Stimulated activated CD4-positive, alpha-beta T cell treated with anti-CD3 and anti-CD28 coated beads, Interleukin-2, amount 100 ng/mL, for 24 hours (primary cell): ENCODE measurements around the gene USP53.
"Not testable (repeated sequence)": the region's sequence is repeated elsewhere in the genome, so short reads cannot be mapped to it uniquely, and the experiment has no call there.

Experiments
- DNase-seq, 2 donors: peaks; one replicate each; pipeline ENCODE4 v3.0.0-alpha.2; 2020

The USP53 gene

DNA sequence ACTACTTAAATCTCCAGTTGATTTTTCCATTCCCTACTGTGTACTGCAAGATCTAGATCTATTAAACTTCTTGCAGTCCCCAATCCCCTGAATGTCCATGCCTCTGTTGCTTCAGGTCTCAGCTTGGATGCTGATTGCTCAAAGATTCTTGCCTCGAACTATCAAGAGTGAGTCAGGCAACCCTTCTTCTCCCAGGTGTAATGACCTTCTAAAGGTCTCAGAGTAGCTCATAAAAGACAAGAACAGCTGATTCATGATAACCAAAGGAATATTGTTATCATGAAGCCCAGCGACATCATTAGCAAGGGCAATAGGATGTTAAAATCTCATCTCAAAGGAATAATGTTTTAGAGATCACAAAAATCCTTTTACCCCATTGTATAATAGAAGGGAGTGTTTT, 116.2 kb downstream of the USP53 start:
- no peak for DNase-seq

DNA sequence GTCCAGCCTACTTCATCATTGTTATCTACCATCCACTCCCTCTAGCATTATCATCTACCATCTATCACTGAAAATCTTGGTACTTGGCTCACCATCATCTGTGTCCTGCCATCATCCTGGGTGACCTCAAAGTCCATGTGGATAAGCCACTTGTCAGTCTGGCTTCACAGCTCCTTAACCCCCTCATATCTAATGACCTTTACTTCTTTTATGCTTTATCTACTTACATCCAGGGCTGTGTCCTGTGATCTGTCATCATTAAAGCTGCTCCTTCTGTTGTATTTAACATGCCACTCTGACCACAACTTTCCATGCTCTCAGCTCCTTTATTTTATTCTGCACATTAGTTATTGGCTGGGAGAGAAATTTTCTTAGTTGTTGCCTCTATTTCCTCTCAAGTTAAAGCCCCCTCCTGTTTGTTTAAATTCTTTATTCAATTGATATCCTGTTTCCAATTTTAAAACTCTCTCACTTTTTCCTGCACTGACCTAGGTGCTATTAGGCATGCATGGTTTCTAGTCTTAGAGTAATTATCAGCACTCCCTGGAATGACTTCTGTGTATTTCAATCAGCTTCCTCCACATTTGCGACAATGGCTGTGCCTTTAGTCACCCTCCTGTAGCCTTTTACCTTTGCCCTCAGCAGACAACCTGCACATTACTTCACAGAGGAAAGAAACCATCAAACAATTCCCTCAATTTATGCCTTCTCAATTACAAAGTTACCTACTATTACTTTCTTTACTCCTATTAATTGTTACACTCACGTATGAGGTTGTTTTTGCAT, 117.5 kb downstream of the USP53 start:
- no peak for DNase-seq

DNA sequence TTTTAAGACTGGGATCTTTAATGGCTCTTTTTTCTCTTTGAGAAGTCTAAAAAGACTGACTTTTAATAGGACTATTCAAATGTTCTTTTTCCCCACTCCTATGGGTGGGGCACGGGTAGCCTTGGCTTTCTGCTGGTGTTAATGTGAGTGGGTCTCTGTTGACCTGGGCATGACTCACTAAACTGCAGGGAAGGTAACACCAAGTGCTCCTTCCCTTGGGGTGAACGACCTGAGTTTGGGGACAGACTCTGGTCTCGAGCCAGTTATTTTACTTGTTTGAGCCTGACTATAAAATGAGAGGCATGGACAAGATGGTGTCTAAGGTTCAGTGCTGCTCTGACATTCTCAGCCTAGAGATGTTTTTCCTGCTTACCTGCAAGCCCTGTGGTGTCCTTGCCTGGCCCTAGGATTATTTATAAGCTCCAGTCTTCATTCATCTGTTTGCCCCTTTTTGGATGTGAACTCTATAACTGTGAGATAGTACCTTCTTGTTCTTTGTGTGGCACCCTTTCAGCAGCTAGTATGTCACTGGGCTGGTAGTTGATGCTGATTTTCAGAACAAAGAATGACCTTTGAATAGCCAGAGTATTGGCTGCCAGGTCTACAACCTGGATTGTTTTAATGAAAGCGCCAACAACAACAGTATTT, 123.9 kb downstream of the USP53 start:
- DNase-seq: not testable (repeated sequence)

DNA sequence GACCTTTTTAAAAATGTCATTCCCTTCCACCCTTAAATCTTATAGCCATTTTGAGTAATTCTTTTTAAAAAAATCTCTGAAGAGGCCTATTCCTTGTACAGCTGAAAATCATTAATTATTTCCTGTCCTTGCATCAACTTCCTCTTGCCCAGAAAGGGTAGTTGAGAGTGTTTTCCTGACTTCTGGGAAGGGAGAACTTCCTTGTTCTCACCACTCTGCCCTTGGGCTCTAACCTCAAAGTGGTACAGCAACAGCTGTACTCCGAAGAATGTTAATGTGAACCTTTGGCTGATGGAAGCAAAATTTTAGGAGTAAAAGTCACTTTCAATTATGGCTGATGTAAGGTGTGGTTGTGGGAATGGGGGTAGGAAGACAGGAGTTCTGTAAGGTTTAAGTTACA, 124.5 kb downstream of the USP53 start:
- no peak for DNase-seq

DNA sequence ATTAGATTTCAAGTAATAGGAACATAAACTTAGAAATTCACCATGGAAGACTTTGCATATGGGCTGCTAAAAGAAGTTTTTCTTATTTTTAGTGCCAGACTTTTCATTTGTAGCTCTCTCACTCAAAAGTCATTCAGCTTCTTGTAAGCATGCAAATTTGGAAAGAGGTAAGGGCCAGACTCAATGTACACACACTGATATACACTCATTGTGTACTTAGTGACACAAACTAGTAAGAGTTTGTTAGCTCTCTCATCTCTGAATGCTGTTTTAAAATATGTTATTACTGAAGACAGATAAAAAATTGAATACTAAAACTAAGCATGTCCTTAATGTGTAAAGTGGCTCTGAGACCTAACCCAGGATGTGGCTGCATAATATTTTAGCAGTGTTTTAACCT, 127.4 kb downstream of the USP53 start:
- not testable (repeated sequence) for DNase-seq

DNA sequence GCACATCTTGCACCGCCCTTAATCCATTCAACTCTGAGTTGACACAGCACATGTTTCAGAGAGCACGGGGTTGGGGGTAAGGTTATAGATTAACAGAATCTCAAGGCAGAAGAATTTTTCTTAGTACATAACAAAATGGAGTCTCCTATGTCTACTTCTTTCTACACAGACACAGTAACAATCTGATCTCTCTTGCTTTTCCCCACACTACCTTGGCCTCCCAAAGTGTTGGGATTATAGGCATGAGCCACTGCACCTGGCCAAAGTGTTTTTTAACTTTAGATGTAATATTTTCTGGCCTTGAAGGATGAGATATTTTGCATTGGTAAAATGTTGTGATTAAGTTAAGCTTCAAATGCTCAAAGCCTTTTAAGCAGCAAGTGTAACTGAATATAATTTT, 130.8 kb downstream of the USP53 start:
- DNase-seq: not testable (repeated sequence)
